Stimulated activated CD4-positive, alpha-beta T cell treated with anti-CD3 and anti-CD28 coated beads, Interleukin-12 subunit alpha, Interleukin-12 subunit beta, amount 100 ng/mL, for 48 hours (primary cell): ENCODE results near the gene BMP8A.
"Not testable (repeated sequence)": the region's sequence is repeated elsewhere in the genome, so short reads cannot be mapped to it uniquely, and the experiment has no call there.

Source experiments
- DNase-seq, 3 donors: peaks; one replicate each; pipeline ENCODE4 v3.0.0-alpha.2; 2020; ENCODE audit warnings: low read depth in 2 of 3, low spot score in 1 of 3

The BMP8A gene

GRCh38 chr1:39504436-39504835 is 13.0 kb downstream of the BMP8A start:
- DNase-seq: not testable (repeated sequence)

- DNase-seq: no peak
These were observed 13.9 kb downstream of the BMP8A start for GRCh38 chr1:39505289-39505688.

- no peak for DNase-seq
These were observed 15.9 kb downstream of the BMP8A start for GRCh38 chr1:39507230-39507928.

GRCh38 chr1:39508266-39508665 is 16.8 kb downstream of the BMP8A start:
- no peak for DNase-seq

- no peak for DNase-seq
These were observed 17.4 kb downstream of the BMP8A start for GRCh38 chr1:39508857-39509305.

GRCh38 chr1:39509360-39510009 is 18.0 kb downstream of the BMP8A start:
- DNase-seq: no peak

GRCh38 chr1:39510570-39511186 is 19.2 kb downstream of the BMP8A start:
- DNase-seq: not testable (repeated sequence)

GRCh38 chr1:39511477-39511876 is 20.0 kb downstream of the BMP8A start:
- DNase-seq: not testable (repeated sequence)

GRCh38 chr1:39512234-39512847 is 20.9 kb downstream of the BMP8A start:
- DNase-seq: not testable (repeated sequence)

- DNase-seq: not testable (repeated sequence)
These were observed 23.3 kb downstream of the BMP8A start for GRCh38 chr1:39514710-39515124.

- peak in 1 of 3 donors; percentile 27 for DNase-seq
These were observed 24.0 kb downstream of the BMP8A start for GRCh38 chr1:39515131-39516086.

GRCh38 chr1:39516841-39517240 is 25.4 kb downstream of the BMP8A start:
- DNase-seq: not testable (repeated sequence)

GRCh38 chr1:39517936-39518335 is 26.5 kb downstream of the BMP8A start:
- not testable (repeated sequence) for DNase-seq

GRCh38 chr1:39519376-39519775 is 27.9 kb downstream of the BMP8A start:
- DNase-seq: not testable (repeated sequence)

- DNase-seq: not testable (repeated sequence)
These were observed 30.8 kb downstream of the BMP8A start for GRCh38 chr1:39522221-39522620.

GRCh38 chr1:39522661-39523567 is 31.5 kb downstream of the BMP8A start:
- no peak for DNase-seq

GRCh38 chr1:39524171-39524570 is 32.7 kb downstream of the BMP8A start:
- DNase-seq: no peak

- DNase-seq: no peak
These were observed 33.3 kb downstream of the BMP8A start for GRCh38 chr1:39524591-39525365.
